GM13976 (cell line): ENCODE results near the gene MT1HL1.

Experiments used
- DNase-seq: peaks from one replicate; pipeline ENCODE4 v3.0.0; 2012; ENCODE audit warnings: low spot score
- in situ Hi-C: fragments of 300-500 bp; cut with MboI; formaldehyde crosslinking; loops from one replicate; pipeline ENCODE4 v1.12.0; 2022; ENCODE audit warnings: low sequenced_read_pairs, mixed read lengths, inconsistent platforms; ENCODE audit not compliant: unreplicated experiment
- TF ChIP-seq, protein P1 (sequence below): IDR thresholded peaks from 2 replicates; pipeline ENCODE4 v1.5.1; 2012; ENCODE audit warnings: borderline replicate concordance, mild to moderate bottlenecking; ENCODE audit not compliant: insufficient read depth; ENCODE audit errors: extremely low read depth, missing control alignments, control extremely low read depth

MT1HL1 gene

DNA sequence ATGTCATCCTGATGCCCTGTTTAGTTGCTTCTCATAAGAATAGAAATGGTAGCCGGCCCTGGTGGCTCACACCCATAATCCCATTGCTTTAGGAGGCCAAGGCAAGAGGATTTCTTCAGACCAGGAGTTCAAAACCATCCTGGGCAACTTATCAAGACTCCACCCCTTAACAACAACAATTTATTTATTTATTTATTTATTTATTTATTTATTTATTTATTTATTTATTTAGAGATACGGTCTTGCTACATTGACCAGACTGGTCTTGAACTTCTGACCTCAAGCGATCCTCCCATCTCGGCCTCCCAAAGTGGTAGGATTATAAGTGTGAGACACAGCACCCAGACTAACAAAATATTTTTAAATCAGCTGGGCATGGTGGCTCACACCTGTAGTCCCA lies 4.0 kb downstream of the MT1HL1 start:
- DNase-seq, result no peak
- TF ChIP-seq, protein P1, sequence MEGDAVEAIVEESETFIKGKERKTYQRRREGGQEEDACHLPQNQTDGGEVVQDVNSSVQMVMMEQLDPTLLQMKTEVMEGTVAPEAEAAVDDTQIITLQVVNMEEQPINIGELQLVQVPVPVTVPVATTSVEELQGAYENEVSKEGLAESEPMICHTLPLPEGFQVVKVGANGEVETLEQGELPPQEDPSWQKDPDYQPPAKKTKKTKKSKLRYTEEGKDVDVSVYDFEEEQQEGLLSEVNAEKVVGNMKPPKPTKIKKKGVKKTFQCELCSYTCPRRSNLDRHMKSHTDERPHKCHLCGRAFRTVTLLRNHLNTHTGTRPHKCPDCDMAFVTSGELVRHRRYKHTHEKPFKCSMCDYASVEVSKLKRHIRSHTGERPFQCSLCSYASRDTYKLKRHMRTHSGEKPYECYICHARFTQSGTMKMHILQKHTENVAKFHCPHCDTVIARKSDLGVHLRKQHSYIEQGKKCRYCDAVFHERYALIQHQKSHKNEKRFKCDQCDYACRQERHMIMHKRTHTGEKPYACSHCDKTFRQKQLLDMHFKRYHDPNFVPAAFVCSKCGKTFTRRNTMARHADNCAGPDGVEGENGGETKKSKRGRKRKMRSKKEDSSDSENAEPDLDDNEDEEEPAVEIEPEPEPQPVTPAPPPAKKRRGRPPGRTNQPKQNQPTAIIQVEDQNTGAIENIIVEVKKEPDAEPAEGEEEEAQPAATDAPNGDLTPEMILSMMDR, result no peak
- in situ Hi-C loops, result no loop called here

DNA sequence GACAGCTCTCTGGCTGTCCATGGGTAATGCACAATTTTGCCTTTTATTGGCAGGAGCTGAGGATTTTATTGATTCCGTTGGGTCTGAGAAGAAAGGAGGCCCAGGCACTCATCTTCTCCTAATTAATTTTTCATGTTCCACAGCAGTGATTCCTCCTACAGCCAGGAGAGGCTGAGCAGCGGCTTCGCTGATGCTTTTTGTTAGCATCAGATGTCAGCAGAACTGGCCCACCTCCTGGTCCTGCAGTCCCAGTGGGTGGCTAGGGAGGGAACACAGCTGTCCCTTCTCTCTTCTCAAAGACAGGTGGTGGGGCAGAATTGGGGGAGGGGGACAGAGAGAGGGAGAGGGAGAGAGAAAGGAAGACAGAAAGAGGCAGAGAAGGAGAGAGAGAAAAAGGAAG lies 5.7 kb downstream of the MT1HL1 start:
- in situ Hi-C loops, result no loop called here
- TF ChIP-seq, protein P1, result no peak
- no peak for DNase-seq

DNA sequence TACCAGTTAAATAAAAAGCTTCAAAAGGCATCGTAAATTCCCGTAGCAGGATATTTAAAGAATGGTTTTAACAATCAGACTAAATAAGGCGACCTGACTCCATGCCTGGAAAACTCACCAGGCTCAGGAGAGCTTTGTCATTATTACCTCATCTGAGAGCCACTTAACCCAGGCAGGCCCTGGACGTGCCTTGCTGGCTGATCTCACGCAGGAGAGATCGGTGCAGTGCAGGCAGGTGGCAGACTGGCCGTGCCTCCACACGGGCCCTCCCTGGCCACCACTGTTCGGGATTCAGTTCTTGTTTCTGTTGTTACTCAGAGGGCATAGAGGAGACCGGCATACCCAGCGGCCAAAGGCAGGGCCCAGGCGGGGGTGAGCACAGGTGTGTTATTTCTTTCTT lies 6.4 kb downstream of the MT1HL1 start:
- DNase-seq, result no peak
- TF ChIP-seq, protein P1, result no peak
- in situ Hi-C loops, result no loop called here

DNA sequence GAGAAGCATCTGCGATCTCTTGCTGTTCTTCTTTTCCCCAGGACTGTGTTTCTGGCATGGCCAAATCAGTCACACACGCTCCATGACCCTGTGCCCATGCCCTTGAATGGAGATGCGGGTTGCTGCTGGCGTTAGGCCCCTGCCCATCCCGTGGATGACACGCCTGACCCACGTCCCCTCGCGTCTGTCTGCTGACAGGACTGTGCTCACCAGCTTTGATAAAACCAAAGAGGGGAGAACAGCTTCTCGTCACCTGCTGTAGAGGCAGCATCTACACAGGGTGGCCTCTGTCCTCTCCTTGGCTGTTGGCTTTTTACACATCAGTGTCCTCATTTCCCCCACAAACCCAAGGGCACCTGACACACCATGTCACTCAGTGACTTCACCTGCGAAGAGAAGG lies 6.9 kb downstream of the MT1HL1 start:
- in situ Hi-C loops, result no loop called here
- TF ChIP-seq, protein P1, result no peak
- no peak for DNase-seq

DNA sequence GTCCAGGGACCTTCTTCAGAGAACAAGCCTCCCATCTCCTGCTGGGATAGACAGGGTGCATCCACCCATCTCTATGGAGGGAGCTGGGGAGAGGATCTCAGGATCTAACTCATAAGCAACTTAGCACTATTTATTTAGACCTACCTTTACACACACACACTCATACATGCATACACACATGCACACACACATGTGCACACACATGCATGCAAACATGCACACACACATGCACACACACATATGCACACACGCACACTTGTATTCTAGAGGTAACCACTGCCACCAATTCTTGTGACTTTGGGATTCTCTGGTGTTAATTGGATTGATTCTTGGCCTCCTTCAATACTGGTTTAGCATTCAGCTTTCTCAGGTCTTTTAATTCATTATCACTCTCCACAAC lies 9.8 kb downstream of the MT1HL1 start:
- TF ChIP-seq, protein P1, result no peak
- no peak for DNase-seq
- in situ Hi-C loops, result no loop called here

DNA sequence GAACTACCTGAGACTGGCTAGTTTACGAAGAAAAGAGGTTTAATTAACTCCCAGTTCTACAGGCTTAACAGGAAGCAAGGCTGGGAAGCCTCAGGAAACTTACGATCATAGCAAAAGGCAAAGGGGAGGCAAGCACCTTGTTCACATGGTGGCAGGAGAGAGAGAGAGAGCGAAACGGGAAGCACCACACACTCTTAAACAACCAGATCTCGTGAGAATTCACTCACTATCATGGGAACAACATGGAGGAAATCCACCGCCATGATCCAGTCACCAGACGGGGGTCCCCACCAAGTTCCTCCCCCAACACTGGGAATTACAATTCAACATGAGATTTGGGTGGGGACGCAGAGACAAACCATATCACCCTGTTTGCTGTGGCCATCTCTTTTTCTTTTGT lies 11.8 kb downstream of the MT1HL1 start:
- TF ChIP-seq, protein P1, result no peak
- in situ Hi-C loops, result no loop called here
- DNase-seq, result no peak

DNA sequence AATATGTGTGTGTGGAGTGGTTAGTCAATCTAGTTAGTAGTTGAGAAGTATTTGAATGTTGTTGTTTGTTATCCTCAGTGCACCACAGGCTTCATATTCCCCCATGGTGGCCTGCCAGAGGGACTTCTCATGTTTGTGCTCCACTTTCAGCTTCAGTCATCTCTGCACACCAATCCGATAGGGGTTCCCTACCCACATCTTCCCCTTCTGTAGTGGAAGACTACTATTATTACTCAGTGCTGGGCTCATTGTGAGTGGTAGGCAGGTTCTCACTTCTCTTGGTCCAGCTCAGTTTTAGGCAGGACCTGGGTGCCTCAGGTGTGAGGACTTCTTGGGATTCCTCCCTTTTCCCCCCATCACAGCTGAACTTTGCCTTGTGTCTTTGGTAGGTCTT lies 14.2 kb downstream of the MT1HL1 start:
- DNase-seq, result no peak
- TF ChIP-seq, protein P1, result no peak
- in situ Hi-C loops, result no loop called here
